Panc1 (cell line): ENCODE results near the gene ABL1. TPM values are rescaled to one million over a fixed set of nuclear protein-coding genes. Genes with fewer than 3 reads are reported as not detected.

ENCODE experiments used
- ATAC-seq: fragments of 200-7000 bp; cut with Tn5 transposase; 2 replicates; pipeline ENCODE4 v1.9.1; 2020; ENCODE audit warnings: mild to moderate bottlenecking, moderate library complexity
- BruUV-seq: library from RNA; stranded (reverse); fragments of 400-500 nt; replicated peaks from 2 replicates; lab custom pipeline; 2021; lab: Mats Ljungman, UMichigan
- CTCF ChIA-PET: fragments of 300-600 bp; sonication (Branson Sonifier 250); formaldehyde crosslinking; loops from one replicate; lab custom pipeline; 2022; ENCODE audit warnings: antibody characterized with exemption; lab: Charles Lee
- POLR2A ChIA-PET: fragments of 300-600 bp; sonication (Branson Sonifier 250); formaldehyde crosslinking; loops from one replicate; lab custom pipeline; 2022; ENCODE audit warnings: antibody characterized with exemption; lab: Charles Lee
- DNase-seq: peaks from one replicate; pipeline ENCODE4 v3.0.0-alpha.2; 2010; ENCODE audit warnings: low read depth, low spot score
- H3K27ac ChIP-seq: 2 replicates; pipeline ENCODE4 v1.5.1; 2011; ENCODE audit warnings: mild to moderate bottlenecking, low read length, inconsistent platforms
- H3K27me3 ChIP-seq: fragments of 200-500 bp; sonication (Bioruptor generic); 2 replicates; pipeline ENCODE4 v1.6.0; 2014; ENCODE audit warnings: low read length, inconsistent platforms; ENCODE audit not compliant: control insufficient read depth, insufficient read depth
- H3K36me3 ChIP-seq: fragments of 200-500 bp; sonication (Bioruptor generic); 2 replicates; pipeline ENCODE4 v1.5.1; 2014; ENCODE audit warnings: inconsistent platforms, mild to moderate bottlenecking, low read length, moderate library complexity; ENCODE audit not compliant: control insufficient read depth, insufficient read depth
- H3K4me1 ChIP-seq: 2 replicates; pipeline ENCODE4 v1.5.1; 2011; ENCODE audit warnings: inconsistent platforms, mild to moderate bottlenecking, low read length, moderate library complexity; ENCODE audit not compliant: control insufficient read depth, insufficient read depth
- H3K4me3 ChIP-seq, 2 experiments: 2 replicates each; pipeline ENCODE4 v1.5.1; 2011 to 2012; ENCODE audit warnings: low read depth in 2 of 2, low read length in 2 of 2, mild to moderate bottlenecking in 2 of 2, inconsistent platforms in 1 of 2, moderate library complexity in 1 of 2
- H3K9me3 ChIP-seq: fragments of 200-500 bp; sonication (Bioruptor generic); 2 replicates; pipeline ENCODE4 v1.5.1; 2014; ENCODE audit warnings: low read depth, mild to moderate bottlenecking, inconsistent platforms, low read length, moderate library complexity; ENCODE audit not compliant: control insufficient read depth, insufficient read depth
- POLR2AphosphoS5 ChIP-seq: IDR thresholded peaks from 2 replicates; pipeline ENCODE4 v1.6.1; 2012; ENCODE audit warnings: mild to moderate bottlenecking, low read depth, low read length, moderate library complexity
- SIN3A ChIP-seq: IDR thresholded peaks from 2 replicates; pipeline ENCODE4 v1.6.1; 2012; ENCODE audit warnings: low read depth, mild to moderate bottlenecking, low read length, moderate library complexity, borderline replicate concordance; ENCODE audit not compliant: insufficient read depth
- TCF7L2 ChIP-seq: IDR thresholded peaks from 2 replicates; pipeline ENCODE4 v1.6.1; 2011; ENCODE audit warnings: mild to moderate bottlenecking, low read depth, low read length, inconsistent platforms
- in situ Hi-C: cut with HindIII; loops from 2 replicates; pipeline ENCODE4 v1.10.0; 2016; ENCODE audit warnings: low sequenced_read_pairs, low pct_unique_long_range_greater_than_20kb
- intact Hi-C: fragments of 100-400 bp; cut with micrococcal nuclease; formaldehyde crosslinking; loops from one replicate; pipeline ENCODE4 v1.10.0; 2022; ENCODE audit not compliant: unreplicated experiment
- total RNA-seq: library from RNA; stranded (reverse); gene quantifications from one replicate; pipeline ENCODE4 v1.2.1, GENCODE V29; 2021; ENCODE audit not compliant: unreplicated experiment
- TF ChIP-seq, protein P1 (sequence below), 2 experiments: IDR thresholded peaks; 2 replicates each; pipeline ENCODE4 v1.6.1; 2011 to 2012; ENCODE audit warnings: low read depth in 2 of 2, control low read depth in 1 of 2, low read length in 1 of 2, mild to moderate bottlenecking in 1 of 2, moderate library complexity in 1 of 2; ENCODE audit not compliant: insufficient read depth in 1 of 2
- TF ChIP-seq, protein P2 (sequence below): fragments of 450-650 bp; IDR thresholded peaks from 2 replicates; pipeline ENCODE4 v1.5.1; 2017; ENCODE audit warnings: mild to moderate bottlenecking

ABL1 gene
- total RNA-seq, 1 experiment from 2014 or later: 48.4 TPM

DNA sequence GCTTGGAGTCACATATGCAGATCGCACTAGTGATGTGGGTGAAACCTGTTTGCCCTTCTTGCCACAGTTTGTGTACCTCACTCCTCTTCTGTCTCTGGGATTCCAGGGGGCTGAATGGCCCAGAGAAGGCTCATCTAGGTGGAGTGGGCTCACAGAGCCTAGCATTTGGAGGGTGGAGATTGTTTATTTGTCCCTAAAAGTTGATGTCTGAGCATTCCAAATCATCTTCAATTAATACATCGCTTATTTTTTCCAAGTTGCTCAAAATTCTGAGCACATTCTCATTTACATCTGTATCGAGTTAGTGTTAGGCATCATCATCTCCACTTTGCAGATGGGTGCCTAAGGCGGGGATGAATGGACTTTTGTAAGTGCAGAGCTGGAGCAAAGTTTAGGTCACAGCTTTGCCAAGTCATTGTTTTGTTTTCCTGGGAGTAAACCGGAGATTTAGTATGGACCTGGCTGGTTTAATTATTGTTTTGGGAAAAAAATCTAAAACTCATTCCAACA lies 2.0 kb downstream of the ABL1 start:
- intact Hi-C loops: no loop called here
- peaks cover 51% of the 10 kb centered on the region for H3K4me1 ChIP-seq
- TF ChIP-seq POLR2AphosphoS5 (no peak), SIN3A (no peak), TCF7L2 (no peak)
- TF ChIP-seq, protein P1, sequence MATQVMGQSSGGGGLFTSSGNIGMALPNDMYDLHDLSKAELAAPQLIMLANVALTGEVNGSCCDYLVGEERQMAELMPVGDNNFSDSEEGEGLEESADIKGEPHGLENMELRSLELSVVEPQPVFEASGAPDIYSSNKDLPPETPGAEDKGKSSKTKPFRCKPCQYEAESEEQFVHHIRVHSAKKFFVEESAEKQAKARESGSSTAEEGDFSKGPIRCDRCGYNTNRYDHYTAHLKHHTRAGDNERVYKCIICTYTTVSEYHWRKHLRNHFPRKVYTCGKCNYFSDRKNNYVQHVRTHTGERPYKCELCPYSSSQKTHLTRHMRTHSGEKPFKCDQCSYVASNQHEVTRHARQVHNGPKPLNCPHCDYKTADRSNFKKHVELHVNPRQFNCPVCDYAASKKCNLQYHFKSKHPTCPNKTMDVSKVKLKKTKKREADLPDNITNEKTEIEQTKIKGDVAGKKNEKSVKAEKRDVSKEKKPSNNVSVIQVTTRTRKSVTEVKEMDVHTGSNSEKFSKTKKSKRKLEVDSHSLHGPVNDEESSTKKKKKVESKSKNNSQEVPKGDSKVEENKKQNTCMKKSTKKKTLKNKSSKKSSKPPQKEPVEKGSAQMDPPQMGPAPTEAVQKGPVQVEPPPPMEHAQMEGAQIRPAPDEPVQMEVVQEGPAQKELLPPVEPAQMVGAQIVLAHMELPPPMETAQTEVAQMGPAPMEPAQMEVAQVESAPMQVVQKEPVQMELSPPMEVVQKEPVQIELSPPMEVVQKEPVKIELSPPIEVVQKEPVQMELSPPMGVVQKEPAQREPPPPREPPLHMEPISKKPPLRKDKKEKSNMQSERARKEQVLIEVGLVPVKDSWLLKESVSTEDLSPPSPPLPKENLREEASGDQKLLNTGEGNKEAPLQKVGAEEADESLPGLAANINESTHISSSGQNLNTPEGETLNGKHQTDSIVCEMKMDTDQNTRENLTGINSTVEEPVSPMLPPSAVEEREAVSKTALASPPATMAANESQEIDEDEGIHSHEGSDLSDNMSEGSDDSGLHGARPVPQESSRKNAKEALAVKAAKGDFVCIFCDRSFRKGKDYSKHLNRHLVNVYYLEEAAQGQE (IDR thresholded peaks at IDR 0.05; ENCODE audit: insufficient read depth in 1 of 2, low read depth in 2 of 2, low read length in 1 of 2): no peak
- TF ChIP-seq, protein P2, sequence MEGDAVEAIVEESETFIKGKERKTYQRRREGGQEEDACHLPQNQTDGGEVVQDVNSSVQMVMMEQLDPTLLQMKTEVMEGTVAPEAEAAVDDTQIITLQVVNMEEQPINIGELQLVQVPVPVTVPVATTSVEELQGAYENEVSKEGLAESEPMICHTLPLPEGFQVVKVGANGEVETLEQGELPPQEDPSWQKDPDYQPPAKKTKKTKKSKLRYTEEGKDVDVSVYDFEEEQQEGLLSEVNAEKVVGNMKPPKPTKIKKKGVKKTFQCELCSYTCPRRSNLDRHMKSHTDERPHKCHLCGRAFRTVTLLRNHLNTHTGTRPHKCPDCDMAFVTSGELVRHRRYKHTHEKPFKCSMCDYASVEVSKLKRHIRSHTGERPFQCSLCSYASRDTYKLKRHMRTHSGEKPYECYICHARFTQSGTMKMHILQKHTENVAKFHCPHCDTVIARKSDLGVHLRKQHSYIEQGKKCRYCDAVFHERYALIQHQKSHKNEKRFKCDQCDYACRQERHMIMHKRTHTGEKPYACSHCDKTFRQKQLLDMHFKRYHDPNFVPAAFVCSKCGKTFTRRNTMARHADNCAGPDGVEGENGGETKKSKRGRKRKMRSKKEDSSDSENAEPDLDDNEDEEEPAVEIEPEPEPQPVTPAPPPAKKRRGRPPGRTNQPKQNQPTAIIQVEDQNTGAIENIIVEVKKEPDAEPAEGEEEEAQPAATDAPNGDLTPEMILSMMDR: no peak
- ChIA-PET POLR2A (no interaction called here), CTCF (no interaction called here)
- BruUV-seq: no TSS peak
- ATAC-seq (no peak), DNase-seq (no peak)
- H3K27ac ChIP-seq: peak overlapping the region; percentile 79
- peak overlapping the region; percentile 68 to 74 for H3K4me3 ChIP-seq
- H3K36me3 ChIP-seq: no peaks in the 10 kb centered on the region; the same call in 1 of the 2 replicates
- no peaks in the 10 kb centered on the region for H3K9me3 ChIP-seq
- H3K27me3 ChIP-seq: no peaks in the 10 kb centered on the region
- in situ Hi-C loops: no loop called here

DNA sequence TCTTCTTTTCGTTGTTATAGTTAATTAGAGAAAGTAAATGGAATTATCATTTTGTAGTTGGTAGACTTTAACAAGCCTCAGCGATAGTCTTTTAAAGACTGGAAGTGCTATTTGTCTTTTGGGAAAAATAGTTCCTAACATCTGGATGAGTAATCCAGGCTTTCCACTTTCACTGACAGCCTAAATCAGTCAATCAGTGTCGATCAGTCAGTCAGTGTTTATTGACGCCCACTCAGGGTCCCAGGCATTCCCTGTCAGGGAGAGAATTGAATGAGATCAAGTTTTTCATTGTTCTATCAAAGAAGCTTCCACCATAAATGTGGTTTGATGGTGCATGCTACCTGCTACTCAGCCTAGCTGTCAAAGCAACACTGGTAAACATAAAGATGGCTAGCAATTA lies 2.6 kb downstream of the ABL1 start:
- no peaks in the 10 kb centered on the region for H3K9me3 ChIP-seq
- intact Hi-C loops: no loop called here
- H3K27me3 ChIP-seq: no peaks in the 10 kb centered on the region
- TF ChIP-seq TCF7L2: no peak
- no peak for TF ChIP-seq POLR2AphosphoS5
- TF ChIP-seq SIN3A: no peak
- TF ChIP-seq, protein P2: no peak
- TF ChIP-seq, protein P1 (IDR thresholded peaks at IDR 0.05; ENCODE audit: insufficient read depth in 1 of 2, low read depth in 2 of 2, low read length in 1 of 2): no peak
- ATAC-seq: no peak
- BruUV-seq: no TSS peak
- no peak for DNase-seq
- in situ Hi-C loops: no loop called here
- peak overlapping the region; percentile 79 for H3K27ac ChIP-seq
- H3K4me3 ChIP-seq: peak overlapping the region in 1 of 2 experiments; percentile 74; a peak in 1 of 4 replicates
- H3K36me3 ChIP-seq: no peaks in the 10 kb centered on the region; the same call in 1 of the 2 replicates
- POLR2A ChIA-PET: no interaction called here
- CTCF ChIA-PET: no interaction called here
- peaks cover 57% of the 10 kb centered on the region for H3K4me1 ChIP-seq
